HG02973 (cell line): ENCODE data around the gene CCDC141.
A peak's percentile ranks its signal among the peaks of the same experiment; 100 is the strongest.
"Not testable (repeated sequence)": the region's sequence is repeated elsewhere in the genome, so short reads cannot be mapped to it uniquely, and the experiment has no call there.

Experiments
- ATAC-seq: cut with Tn5 transposase; IDR thresholded peaks from one replicate; pipeline ENCODE4 v1.9.1; 2021; ENCODE audit warnings: moderate library complexity; ENCODE audit not compliant: unreplicated experiment

Gene CCDC141, protein sequence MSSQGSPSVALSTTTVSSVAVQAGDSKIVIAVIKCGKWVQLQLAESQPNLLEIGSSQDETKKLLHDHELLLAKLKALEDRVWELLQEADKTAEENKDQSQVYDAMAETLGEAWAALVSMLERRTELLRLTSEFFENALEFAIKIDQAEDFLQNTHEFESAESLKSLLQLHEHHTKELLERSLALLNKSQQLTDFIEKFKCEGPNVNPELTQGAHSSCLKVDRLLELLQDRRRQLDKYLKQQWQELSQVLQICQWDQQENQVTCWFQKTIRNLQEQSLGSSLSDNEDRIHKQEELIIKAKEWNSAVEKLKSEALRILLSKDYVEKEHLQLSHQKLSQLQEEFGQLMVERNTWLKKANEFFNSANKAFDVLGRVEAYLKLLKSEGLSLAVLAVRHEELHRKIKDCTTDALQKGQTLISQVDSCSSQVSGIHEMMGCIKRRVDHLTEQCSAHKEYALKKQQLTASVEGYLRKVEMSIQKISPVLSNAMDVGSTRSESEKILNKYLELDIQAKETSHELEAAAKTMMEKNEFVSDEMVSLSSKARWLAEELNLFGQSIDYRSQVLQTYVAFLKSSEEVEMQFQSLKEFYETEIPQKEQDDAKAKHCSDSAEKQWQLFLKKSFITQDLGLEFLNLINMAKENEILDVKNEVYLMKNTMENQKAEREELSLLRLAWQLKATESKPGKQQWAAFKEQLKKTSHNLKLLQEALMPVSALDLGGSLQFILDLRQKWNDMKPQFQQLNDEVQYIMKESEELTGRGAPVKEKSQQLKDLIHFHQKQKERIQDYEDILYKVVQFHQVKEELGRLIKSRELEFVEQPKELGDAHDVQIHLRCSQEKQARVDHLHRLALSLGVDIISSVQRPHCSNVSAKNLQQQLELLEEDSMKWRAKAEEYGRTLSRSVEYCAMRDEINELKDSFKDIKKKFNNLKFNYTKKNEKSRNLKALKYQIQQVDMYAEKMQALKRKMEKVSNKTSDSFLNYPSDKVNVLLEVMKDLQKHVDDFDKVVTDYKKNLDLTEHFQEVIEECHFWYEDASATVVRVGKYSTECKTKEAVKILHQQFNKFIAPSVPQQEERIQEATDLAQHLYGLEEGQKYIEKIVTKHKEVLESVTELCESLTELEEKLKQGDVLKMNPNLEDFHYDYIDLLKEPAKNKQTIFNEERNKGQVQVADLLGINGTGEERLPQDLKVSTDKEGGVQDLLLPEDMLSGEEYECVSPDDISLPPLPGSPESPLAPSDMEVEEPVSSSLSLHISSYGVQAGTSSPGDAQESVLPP (N-terminal part only)

DNA sequence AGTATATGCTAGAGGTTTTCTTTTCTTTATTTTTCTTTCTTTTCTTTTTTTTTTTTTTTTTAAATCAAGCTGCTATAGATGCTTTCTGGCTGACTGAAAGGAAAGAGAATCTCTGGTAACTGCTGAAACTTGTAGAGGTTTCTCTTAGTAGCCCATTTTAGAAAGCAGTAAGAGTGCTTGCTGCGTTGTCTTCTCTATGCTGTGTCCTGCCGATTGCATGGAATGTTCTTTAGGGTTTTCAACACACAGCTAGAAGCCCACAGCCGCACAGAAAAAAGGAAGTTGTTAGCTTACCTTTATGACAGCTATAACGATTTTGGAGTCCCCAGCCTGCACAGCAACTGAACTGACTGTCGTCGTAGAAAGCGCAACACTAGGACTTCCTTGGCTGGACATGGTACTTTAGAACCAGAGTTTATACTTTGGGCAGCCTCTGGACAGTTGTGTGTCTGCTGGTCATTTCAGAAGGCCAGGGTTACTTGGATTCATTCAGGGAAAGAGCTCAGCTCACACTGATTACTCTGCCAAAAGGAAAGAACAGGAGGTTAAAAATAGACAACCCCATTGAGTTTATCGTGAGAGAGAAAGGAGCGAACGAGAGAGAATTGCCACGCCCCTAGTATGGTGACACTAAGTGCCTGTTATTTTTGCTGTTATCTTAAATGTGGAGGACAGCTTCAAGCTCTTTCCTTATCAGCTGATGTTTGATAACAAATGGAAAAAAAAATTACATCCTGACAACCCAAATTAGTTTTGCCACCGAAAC is at the start of gene CCDC141:
TSS of gene CCDC141 (minus strand) at position 592 of the 766 bp plus-strand sequence. CDS start at position 396, 196 bp downstream.
- peak; percentile 69 for ATAC-seq

DNA sequence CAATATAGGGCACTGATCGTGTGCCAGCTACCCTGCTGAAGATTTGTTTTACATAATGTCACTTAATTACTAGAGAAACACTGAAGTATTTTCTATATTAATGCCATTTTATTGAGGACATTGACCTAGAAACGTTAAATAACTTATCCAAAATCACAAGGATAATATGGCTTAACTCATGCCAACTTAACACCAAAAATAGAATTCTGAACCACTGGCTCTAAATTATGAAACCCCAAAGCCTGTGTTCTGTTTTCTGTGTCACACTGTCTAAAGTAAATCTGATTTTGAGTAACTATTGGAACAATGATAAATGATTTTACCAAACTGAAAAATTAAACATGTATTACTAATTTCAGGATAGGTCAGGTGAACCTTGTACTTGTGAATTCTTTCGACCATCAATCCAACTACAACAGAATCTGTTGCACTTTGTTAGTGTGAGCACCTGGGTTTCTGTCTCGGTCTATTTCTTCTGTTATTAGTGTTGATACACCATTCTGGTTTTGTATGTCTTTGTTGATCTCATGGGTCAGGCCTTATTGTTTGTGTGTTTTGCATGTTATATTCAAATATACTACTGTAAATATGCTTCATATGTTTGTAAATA is 48.2 kb upstream of the CCDC141 start:
- ATAC-seq = peak; percentile 28

DNA sequence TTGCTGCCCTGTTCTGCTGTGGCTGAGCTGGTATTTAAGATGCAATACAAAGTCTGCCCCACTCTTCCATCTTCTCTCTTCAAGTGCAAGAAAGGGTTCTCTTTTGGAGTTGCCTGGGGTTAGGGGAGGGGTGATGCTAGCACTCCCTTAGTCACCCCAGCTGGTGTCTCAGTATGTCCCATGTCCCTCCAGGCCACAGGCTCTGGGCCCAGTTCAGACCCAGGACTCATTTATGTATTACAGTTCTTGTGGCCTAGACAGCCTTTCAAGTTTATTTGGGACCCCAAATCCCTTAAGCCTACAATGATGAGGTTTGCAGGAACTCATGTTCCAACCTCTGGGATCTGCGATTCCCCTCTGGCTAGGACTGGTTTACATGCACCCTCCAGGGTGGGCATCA is 47.2 kb upstream of the CCDC141 start:
- ATAC-seq = no peak

DNA sequence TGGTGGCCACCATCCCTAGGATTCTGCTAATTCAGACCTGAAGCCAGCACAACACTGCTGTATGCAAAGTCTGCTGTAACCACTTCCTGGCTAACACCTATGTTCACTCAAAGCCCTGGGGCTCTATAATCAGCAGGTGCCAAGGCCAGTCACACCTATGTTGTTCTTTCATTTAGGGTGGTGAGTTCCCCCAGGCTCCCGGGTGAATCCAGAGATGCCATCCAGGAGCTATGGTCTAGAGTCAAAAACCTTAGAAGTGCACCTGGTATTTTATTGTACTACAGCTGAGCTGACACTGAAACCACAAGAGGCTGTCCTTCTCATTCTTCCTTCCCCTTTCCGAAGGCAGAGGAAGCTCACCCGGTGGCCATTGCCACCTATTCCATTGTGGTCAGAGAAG is 46.2 kb upstream of the CCDC141 start:
- ATAC-seq = peak; percentile 97

DNA sequence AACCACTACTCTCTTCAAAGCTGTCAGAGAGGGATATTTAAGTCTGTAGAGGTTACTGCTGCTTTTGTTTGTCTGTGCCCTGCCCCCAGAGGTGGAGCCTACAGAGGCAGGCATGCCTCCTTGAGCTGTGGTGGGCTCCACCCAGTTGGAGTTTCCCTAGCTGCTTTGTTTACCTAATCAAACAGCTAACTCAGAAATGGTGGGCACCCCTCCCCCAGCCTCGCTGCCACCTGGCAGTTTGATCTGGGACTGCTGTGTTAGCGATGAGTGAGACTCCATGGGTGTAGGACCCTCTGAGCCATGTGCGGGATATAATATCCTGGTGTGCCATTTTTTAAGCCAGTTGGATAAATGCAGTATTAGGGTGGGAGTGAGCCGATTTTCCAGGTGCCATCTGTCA is 43.0 kb upstream of the CCDC141 start:
- not testable (repeated sequence) for ATAC-seq

DNA sequence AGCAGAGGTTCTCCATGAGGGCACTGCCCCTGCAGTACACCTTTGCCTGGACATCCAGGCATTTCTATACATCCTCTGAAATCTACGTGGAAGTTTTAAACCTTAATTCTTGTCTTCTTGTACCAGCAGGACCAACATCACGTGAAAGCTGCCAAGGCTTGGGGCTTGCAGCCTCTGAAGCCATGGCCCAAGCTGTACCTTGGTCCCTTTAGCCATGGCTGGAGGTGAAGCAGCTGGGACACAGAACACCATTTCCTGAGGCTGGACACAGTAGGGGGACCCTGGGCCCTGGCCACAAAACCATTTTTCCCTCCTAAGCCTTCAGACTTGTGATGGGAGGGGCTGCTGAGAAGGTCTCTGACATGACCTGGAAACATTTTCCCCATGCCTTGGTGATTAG is 32.8 kb upstream of the CCDC141 start:
- ATAC-seq = no peak

DNA sequence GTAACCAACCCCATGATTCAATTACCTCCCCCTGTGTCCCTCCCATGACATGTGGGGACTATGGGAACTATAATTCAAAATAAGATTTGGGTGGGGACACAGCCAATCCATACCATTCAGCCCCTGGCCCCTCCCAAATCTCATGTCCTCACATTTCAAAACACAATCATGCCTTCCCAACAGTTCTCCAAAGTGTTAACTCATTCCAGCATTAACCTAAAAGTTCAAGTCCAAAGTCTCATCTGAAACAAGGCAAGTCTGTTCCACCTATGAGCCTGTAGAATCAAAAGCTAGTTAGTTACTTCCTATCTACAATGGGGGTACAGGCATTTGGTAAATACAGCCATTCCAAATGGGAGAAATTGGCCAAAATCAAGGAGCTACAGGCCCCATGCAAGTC is 32.0 kb upstream of the CCDC141 start:
- no peak for ATAC-seq

DNA sequence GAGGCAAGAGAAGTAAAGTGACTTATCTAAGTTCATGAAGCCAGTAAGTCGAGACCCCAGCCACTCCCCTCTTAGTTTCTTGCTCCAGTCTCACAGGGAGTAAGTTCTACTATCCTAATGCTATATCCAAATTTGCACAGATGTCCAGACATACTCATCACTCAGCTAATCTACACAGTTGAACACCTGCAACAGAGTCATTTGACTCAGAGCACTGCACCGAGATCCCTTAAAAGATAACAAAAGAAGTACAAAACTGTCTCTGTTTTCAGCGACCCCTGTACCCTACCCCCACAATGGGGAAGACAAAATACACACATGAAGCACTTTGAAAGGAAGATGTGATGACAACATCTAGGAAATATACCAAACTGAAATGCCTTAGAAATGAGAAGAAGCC is 22.6 kb upstream of the CCDC141 start:
- no peak for ATAC-seq

DNA sequence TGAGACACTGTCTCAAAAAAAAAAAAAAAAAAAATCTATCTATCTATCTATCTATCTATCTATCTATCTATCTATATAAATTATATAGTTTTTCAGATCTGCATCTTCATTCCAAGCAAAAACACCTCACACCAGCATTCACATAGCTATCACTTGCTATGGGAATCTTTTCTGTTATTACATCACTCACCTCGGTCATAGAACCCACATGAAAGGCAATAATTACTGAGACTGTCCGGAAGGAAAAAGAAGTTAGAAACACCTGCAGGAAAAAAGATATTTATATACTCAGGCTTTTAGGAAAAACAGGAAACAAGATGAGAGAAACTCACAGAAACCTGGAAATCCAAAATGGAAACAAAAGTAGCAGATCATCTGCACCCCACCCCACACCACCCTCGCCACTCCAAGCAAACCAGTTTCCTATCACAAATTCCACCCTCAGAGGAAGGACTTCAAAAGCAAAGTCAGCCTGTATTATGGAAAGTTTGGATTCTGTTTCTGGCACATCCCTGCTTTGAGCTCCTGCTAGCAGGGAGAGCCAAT is 21.9 kb upstream of the CCDC141 start:
- ATAC-seq = no peak

DNA sequence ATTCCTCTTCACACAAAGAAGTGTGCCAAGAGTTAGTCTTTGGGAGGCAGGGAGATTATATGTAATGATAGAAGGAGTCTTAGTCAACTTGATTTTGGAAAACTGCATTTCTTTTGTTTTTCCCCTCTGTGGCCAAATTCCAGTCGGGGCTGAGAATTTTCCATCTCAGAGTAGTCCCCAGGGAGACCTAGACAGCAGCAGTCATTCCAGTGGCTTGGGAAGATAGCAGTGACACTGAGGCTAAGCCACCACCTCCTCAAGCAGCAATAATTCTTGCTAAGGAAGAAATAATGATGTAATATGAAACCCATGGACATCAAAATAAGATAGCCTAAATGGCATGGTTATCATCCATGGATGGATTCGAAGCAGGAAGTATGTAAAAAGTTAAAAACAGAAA is 21.0 kb upstream of the CCDC141 start:
- ATAC-seq = no peak

DNA sequence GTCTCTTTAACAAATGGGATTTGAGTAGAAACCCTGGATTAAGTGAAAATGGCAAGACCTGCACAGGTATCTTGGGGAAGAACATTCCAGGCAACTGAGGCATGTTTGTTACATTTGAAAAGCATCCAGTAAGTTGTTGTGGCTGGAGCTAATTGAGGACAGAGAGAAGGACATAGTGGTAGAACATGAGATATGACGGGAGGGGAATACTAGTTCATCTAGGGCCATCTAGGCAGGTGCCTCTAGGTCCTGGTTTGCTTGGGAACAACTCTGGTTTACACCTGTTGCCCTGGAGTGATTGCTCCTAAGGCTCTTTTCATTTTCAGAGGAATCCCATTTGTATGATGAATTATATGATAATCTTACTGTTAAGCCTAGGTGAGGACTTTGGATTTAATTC is 19.7 kb upstream of the CCDC141 start:
- ATAC-seq = no peak

DNA sequence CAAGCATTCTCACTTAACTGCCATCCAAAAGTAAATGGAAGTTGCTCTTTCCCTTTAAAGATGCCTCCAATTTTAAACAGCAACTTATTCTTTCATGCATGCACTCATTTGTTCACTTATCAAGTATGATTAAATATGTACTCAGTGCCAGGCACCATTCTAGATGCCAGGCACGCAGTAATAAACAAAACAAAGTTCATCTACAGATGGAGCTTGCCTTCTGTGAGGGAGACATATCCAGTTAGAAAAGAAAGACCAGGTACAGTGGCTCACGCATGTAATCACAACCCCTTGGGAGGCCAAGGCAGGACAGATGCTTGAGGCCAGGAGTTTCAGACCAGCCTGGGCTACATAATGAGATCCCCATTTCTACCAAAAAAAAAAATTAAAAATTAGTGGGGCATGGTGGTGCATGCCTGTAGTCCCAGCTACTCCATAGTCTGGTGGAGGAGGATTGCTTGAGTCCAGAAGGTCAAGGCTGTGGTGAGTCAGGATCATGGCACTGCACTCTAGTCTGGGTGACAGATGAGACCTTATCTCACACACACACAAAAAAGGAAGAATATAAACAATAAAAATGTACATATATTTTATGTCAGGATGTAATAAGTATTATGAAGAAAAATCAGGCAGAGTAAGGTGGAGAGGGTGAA is 19.2 kb upstream of the CCDC141 start:
- no peak for ATAC-seq

DNA sequence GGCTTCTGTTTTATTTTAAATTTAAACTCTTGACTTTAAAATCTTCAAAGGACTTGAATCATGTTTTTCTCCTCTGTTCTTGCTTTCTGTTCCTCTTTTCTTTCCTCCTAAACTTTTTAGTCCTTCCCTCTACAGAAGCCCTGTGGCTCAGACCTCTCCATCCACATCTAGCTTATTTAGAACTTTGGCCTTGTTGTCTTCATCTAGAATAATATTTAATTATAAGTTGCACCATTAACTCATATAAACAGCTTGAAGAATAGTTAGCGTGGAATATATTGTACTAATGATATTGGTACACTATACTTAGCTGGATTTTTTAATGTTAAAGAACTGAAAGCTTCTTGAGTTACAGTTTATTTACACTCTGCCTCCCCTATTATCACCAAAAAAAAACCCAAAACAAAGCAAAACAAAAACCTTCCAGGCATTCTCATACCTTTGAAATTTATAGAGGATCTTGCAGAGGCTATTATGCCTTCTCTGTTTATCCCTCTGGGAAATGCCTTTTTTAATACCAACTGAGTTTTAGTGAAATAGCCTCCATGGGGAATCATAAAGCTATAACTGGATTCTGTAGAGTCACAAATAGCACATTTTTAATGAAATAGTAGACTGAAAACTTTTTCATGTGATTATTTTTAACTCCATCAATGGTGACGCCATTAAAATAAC is 9.2 kb upstream of the CCDC141 start:
- ATAC-seq = peak; percentile 73

DNA sequence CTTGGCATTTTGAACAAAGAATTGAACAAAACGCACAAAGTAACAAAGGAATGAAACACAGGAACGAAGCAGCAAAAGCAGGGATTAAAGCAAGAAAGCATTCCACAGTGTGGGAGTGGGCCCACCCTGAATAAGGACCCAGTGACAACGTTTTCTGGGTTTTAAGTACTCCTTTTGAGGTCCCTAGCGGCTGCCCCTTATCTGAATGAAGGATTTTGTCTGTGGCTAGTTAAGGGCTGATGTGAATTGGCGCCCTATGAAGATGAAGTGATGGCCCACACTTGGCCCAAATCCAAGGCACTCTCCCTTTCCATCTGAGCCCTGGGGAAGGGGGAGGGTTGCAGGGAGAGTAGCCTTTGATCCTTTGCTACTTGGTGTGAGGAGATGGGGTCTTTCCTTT is 7.8 kb upstream of the CCDC141 start:
- ATAC-seq = no peak

DNA sequence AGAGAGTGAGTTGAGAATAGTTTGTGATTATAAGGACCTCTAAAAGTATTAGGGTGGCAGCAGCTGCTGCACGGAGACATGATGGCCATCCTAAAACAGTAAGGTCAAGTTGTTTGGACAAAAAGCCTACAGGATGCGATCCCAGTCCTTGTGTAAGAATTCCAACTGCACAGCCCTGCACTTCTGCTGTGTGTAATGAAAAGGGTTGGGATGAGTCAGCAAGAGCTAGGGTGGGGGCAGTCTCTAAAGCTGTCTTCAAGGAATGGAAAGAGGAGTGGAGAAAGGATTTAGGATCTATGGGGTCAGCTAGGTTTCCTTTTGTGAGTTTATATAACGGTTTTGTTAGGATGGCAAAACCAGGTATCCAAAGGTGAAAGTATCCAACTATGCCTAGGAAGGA is 3.6 kb upstream of the CCDC141 start:
- ATAC-seq = not testable (repeated sequence)

DNA sequence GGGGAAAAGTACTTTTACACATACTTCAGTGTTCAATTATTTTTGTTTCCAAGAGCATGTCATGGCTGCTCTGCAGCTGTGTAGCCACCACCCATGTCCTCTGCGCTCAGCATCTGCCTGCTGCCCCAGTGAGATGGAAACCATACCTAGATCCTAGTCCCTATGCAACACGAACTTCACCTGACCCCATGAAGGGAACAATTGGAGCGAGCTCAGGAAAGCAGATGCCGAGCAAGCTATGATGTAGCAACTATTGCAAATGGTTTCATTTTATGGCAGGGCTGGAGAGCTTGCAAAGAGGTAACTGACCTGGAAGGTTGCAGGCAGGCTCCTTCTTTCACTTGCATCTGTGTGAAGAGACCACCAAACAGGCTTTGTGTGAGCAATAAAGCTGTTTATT is 1.3 kb upstream of the CCDC141 start:
- ATAC-seq = no peak

DNA sequence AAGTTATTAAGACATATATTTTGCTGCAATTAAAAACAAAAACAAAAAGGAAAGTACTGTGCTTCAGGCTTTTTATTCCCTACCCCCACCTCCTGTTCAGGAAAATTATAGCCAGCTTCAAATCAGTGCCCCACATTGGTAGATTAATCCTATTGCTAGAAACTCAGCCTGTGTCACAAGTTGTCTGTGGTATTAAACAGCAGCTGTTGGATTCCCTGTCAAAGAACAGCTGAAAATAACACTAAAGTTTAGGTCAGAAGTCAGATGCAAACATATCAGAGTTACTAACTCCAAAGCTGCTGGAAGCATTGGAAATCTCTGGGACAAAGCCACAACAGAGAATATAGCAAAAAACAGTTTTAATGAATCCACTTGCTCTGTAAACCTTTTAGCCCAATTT is 818 bp upstream of the CCDC141 start:
- no peak for ATAC-seq

DNA sequence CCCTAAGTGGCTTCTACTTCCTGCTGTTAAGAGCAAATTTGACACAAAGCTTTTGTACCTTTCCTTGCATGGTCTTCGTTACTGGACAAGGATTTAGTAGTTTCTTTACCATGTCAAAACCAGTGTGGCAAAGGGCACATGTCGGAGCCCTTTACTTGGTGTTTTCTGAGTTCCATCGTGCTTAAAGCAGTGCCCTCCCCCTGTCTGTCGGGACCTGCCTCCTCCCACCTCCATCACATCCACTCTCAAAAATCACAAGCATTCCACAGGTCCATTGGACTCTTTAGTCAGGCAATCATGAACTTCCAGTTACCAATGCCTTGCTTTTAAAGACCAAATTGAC is 763 bp downstream of the CCDC141 start:
- ATAC-seq = peak; percentile 41

DNA sequence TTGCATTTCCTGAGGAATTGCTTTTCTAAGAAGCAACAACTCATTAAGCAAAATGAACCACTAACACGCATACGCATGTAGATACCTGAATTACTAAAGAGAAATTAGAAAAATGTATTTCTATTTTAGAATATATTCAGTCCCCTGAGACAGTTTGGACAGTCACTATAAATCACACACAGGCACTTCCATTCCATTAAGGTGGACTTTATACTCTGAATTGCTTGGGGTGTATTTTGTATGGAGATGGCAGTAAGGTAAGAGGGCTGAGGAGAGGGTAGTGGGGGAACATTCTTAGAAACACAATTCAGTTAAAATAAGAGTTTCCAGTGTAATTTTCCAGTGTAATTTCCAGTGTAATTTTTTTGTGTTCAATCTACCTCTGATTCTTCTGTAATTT is 1.8 kb downstream of the CCDC141 start:
- no peak for ATAC-seq
